Fibroblast of mammary gland (primary cell): ENCODE results near the gene NACAD.

Source experiments
- DNase-seq: peaks from one replicate; pipeline ENCODE4 v3.0.0-alpha.2; 2010; ENCODE audit warnings: low read depth
- H3K4me3 ChIP-seq: 2 replicates; pipeline ENCODE4 v1.5.1; 2011; ENCODE audit warnings: low read depth, mild to moderate bottlenecking, low read length, moderate library complexity; ENCODE audit not compliant: control insufficient read depth
- CTCF ChIP-seq: conservative IDR thresholded peaks from 2 replicates; pipeline ENCODE4 v1.5.1; 2011; ENCODE audit warnings: low read depth, low read length, inconsistent platforms; ENCODE audit not compliant: control insufficient read depth, insufficient read depth

The NACAD gene

GRCh38 chr7:45032421-45032820 is 56.3 kb downstream of the NACAD start:
- H3K4me3 ChIP-seq, result no peak overlapping the region
- no peak for TF ChIP-seq CTCF
- no peak for DNase-seq

- no peak for DNase-seq
Observed at GRCh38 chr7:45031829-45032228, 56.9 kb downstream of the NACAD start.

More at GRCh38 chr7:45031829-45032228, 56.9 kb downstream of the NACAD start:
- no peak overlapping the region for H3K4me3 ChIP-seq
- TF ChIP-seq CTCF, result no peak
